Brain microvascular endothelial cell (primary cell): ENCODE measurements around the gene ANKRD63.

Source experiments
- DNase-seq: peaks from one replicate; pipeline ENCODE4 v3.0.0-alpha.2; 2020
- H3K27ac ChIP-seq: fragments of 250-450 bp; sonication (Bioruptor Pico); 2 replicates; pipeline ENCODE4 v1.5.1; 2020; ENCODE audit warnings: mild to moderate bottlenecking, moderate library complexity
- H3K27me3 ChIP-seq: fragments of 250-450 bp; sonication (Bioruptor Pico); replicated peaks from 2 replicates; pipeline ENCODE4 v1.5.1; 2020; ENCODE audit warnings: mild to moderate bottlenecking
- H3K36me3 ChIP-seq: fragments of 250-450 bp; sonication (Bioruptor Pico); replicated peaks from 2 replicates; pipeline ENCODE4 v1.5.1; 2020; ENCODE audit warnings: mild to moderate bottlenecking
- H3K4me3 ChIP-seq: 2 replicates; pipeline ENCODE4 v1.5.1; 2011; ENCODE audit warnings: low read depth, mild to moderate bottlenecking, control low read depth, low read length, moderate library complexity
- in situ Hi-C: cut with HindIII; loops from 2 replicates; pipeline ENCODE4 v1.10.0; 2017; ENCODE audit warnings: low sequenced_read_pairs, low pct_ligation_motif_present
- TF ChIP-seq, protein P1 (sequence below): IDR thresholded peaks from 2 replicates; pipeline ENCODE4 v1.5.1; 2011; ENCODE audit warnings: low read depth, mild to moderate bottlenecking, moderate library complexity, low read length, control low read depth, inconsistent platforms; ENCODE audit errors: missing control alignments

The ANKRD63 gene

DNA sequence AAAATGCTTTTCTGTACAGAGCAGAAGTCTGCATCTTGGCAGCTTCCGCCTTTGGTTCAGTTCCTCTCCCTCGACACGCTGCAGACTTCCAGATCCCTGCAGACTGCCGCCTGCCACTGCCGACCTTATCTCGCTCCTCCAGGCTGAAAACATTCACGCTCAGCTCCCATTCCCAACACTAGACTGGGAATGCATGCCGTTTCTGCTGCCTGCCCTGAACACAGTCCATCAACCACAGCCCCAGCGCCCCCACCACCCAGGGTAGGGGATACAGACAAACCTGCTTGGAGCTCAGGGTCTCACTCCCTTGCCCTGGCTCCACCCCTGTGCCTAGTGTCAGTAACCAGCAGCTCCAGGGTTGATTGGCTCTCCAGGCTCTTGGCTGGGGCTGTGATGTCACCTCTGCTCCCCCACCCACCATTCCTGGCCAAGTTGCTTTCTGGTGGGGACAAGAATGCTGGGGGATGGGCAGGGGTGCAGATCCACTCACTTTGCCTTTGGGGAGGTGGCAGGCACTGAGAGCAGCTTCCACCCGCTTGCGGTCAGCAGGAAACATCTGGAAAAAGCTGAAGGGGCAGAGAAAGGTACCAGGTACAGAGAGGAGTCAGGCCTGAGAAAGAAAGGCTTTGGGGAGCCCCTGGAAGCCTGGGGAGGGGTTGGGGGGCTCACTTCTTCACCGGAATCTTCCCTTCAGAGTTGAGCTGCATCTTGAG is 18.8 kb upstream of the ANKRD63 start:
- in situ Hi-C loops, result no loop called here
- DNase-seq, result no peak
- TF ChIP-seq, protein P1, sequence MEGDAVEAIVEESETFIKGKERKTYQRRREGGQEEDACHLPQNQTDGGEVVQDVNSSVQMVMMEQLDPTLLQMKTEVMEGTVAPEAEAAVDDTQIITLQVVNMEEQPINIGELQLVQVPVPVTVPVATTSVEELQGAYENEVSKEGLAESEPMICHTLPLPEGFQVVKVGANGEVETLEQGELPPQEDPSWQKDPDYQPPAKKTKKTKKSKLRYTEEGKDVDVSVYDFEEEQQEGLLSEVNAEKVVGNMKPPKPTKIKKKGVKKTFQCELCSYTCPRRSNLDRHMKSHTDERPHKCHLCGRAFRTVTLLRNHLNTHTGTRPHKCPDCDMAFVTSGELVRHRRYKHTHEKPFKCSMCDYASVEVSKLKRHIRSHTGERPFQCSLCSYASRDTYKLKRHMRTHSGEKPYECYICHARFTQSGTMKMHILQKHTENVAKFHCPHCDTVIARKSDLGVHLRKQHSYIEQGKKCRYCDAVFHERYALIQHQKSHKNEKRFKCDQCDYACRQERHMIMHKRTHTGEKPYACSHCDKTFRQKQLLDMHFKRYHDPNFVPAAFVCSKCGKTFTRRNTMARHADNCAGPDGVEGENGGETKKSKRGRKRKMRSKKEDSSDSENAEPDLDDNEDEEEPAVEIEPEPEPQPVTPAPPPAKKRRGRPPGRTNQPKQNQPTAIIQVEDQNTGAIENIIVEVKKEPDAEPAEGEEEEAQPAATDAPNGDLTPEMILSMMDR, result no peak
- Histone ChIP-seq H3K27me3 (no peaks in the 10 kb centered on the region), H3K27ac (no peak overlapping the region), H3K36me3 (no peaks in the 10 kb centered on the region), H3K4me3 (no peak overlapping the region)

DNA sequence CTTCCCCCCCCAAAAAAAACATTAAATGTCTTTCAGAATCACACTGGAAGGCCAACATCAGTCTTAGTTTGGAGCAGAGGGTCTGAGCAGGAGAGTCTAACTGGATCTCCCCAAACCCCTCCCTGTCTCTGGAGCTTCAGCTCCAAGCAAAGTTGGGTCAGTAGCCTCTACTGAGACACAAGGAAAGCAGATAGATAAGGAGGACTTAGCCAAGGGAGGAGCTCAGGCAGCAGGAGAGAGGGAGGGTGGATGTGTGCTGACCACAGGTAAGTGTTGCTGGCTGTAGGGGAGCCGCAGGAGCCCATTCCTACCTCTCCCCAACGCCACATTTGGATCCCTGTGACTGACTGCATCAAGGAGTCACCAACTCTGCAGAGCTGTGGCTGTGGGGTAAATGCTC is 17.9 kb upstream of the ANKRD63 start:
- DNase-seq, result no peak
- in situ Hi-C loops, result no loop called here
- TF ChIP-seq, protein P1, result no peak
- H3K36me3 ChIP-seq, result no peaks in the 10 kb centered on the region
- H3K4me3 ChIP-seq, result no peak overlapping the region
- H3K27ac ChIP-seq, result no peak overlapping the region
- H3K27me3 ChIP-seq, result no peaks in the 10 kb centered on the region

DNA sequence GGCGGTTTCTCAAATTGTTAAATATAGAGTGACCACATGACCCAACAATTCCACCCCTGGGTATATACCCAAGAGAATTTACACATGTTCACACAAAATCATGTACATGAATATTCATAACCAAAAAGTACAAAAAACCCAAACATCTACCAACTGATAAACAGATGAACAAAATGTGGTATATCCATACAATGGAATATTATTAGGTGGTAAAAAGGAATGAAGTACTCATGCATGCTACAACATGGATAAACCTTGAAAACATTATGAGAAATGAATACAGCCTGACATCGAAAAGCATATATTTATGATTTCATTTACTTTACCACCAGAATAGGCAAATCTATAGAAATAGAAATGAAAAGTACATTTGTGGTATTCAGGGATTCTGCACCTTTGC is 17.5 kb upstream of the ANKRD63 start:
- H3K4me3 ChIP-seq, result no peak overlapping the region
- TF ChIP-seq, protein P1, result no peak
- H3K36me3 ChIP-seq, result no peaks in the 10 kb centered on the region
- DNase-seq, result no peak
- in situ Hi-C loops, result no loop called here
- H3K27ac ChIP-seq, result no peak overlapping the region
- H3K27me3 ChIP-seq, result no peaks in the 10 kb centered on the region

DNA sequence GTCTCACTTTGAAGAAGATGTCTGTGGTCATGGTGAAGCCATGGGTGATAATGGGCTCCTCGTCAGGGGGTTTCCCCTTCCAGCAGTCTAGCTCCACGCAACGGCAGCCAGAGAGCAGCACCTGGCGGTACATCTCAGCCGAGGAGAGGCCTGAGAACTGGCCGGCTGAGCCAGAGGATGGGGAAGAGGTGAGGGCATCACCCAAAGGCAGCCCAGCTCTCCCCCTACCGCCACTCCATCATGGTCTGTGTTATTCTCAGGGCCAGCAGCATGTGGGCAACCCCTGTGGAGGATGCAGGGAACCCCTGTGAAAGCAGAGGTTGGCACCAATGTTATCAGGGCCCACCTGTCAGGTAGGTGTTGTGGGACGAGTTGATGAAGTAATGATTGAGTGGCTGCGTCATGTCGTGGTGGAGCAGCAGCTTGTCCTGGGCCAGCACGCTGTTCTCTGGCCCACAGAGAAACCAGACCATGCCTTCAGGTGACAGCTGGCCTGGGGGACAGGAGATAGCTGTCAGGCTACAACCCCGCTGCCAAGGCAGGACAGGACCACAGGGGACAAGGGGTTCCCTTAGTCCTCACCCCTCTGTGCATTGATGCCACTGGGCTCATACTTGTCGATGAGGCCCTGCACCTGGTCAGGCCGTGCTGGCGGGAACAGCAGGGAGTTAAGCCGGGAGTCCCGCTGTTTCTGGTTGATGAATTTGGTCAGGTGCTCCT is 15.5 kb upstream of the ANKRD63 start:
- TF ChIP-seq, protein P1, result no peak
- DNase-seq, result no peak
- in situ Hi-C loops, result no loop called here
- Histone ChIP-seq H3K27ac (no peak overlapping the region), H3K36me3 (no peaks in the 10 kb centered on the region), H3K4me3 (no peak overlapping the region), H3K27me3 (no peaks in the 10 kb centered on the region)

DNA sequence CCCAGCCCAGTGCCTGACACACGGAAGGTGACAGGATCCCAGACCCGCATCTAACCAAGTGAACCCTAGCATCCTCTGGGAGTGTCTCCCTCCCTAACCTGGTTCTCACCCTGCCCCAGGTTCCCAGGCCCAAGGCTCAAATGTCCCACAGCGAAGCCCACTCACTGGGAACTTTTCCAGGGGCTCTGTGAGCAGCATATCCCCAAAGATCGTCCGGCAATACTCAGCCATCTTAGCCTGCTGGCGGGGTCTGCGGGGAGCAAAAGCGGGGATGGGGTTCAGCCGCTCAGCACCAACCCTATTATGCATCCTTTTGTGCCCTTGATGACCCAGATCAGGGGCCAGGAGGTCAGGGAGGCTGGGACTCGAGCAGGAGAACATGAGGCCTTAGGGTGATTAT is 14.5 kb upstream of the ANKRD63 start:
- Histone ChIP-seq H3K4me3 (no peak overlapping the region), H3K27ac (no peak overlapping the region), H3K36me3 (no peaks in the 10 kb centered on the region), H3K27me3 (peaks cover 4% of the 10 kb centered on the region)
- DNase-seq, result no peak
- TF ChIP-seq, protein P1, result no peak
- in situ Hi-C loops, result no loop called here
